ENCODE results near the gene CYLD.

DNA sequence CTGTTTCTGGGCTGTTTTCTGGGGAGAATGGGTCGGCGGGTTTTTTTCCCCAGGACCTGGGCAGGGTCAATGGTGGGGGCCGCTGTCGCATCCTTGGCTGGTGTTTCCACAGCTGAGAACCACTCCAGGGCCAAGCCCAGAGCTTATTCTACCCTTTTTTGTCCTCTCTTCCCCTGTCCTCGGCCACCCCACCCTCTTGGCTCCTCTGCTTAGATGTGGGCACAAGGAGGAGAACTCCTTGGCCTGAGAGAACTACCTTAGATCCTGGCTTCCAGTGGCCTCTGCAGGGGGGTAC is 44.5 kb upstream of the CYLD start:
- TF ChIP-seq, protein P1, sequence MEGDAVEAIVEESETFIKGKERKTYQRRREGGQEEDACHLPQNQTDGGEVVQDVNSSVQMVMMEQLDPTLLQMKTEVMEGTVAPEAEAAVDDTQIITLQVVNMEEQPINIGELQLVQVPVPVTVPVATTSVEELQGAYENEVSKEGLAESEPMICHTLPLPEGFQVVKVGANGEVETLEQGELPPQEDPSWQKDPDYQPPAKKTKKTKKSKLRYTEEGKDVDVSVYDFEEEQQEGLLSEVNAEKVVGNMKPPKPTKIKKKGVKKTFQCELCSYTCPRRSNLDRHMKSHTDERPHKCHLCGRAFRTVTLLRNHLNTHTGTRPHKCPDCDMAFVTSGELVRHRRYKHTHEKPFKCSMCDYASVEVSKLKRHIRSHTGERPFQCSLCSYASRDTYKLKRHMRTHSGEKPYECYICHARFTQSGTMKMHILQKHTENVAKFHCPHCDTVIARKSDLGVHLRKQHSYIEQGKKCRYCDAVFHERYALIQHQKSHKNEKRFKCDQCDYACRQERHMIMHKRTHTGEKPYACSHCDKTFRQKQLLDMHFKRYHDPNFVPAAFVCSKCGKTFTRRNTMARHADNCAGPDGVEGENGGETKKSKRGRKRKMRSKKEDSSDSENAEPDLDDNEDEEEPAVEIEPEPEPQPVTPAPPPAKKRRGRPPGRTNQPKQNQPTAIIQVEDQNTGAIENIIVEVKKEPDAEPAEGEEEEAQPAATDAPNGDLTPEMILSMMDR (IDR thresholded peaks at IDR 0.05): no peak
- TF ChIP-seq POLR2A (IDR thresholded peaks at IDR 0.05): no peak
